ENCODE data around the gene ANXA11. TPM values are rescaled to one million over a fixed set of nuclear protein-coding genes. Genes with fewer than 3 reads are reported as not detected.
"Not testable (repeated sequence)": the region's sequence is repeated elsewhere in the genome, so short reads cannot be mapped to it uniquely, and the experiment has no call there.

The ANXA11 gene
- total RNA-seq, result 231 and 244 TPM in 2 replicates

DNA sequence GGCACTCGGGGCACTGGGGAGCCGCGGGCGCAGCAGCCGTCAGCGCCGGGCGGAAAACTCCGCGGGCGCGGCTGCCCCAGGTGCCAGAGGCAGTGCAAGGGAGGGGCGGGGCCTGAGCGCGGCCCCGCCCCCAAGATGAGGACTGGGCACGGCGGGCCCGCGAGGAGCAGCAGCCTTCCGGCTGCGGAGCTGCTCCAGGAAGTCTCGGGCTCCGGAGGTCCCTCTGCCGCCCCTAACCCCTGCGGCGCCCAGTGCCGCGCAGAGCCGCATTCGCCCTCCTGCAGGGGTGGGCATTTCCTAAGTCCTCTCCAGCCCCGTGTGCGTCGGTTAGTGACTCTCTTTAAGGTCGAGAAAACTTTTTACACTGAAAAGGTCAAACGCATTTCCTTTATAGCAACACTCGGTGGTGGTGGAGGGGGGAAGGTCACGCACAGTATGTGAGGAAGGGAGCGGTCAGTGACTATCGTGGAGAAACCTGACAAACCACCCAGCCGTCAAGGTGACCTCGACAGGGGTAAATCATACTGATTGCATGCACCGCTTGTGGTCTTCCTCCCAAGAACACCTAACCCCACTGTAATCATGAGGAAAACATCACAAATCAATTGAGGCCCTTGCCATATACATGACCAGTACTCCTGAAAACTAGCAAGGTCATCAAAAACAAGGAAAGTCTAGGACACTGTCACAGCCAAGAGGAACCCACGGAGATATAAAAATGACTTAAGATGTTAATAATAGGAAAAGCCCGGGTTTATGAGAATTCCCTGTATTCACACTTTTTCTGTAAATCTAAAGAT, at the start of gene ANXA11:
Gene ANXA11, minus strand, starts transcription at position 61 of the 800 bp plus-strand sequence. CDS start 32,676 bp downstream, outside the sequence.
- intact Hi-C loops (cut with micrococcal nuclease), result loop anchor here (1.0 to 10.0 kb wide), 7 partner anchors 17 to 857 kb away; partner anchors contain the start of genes NUTM2E and TSPAN14

DNA sequence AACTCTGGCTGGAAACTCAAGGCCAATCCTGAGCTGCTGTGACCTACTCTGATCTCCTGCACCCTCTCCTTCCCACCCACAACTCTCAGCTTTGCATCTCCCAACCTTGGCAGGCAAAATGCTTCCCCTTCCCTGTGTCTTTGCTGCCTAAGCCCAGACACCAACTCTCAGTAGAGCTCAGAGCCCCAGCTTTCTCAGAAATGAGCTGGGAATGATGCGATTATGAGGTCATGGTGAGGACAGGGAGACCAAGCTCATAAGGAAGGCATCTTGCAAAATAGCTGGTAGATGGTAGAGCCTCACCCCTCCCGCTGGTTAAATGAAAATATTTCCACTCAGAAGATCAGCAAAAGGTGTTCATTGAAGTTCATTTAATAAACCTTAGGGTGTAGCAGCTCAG, 49.4 kb upstream of the ANXA11 start:
- intact Hi-C loops (cut with micrococcal nuclease), result not testable (repeated sequence)

DNA sequence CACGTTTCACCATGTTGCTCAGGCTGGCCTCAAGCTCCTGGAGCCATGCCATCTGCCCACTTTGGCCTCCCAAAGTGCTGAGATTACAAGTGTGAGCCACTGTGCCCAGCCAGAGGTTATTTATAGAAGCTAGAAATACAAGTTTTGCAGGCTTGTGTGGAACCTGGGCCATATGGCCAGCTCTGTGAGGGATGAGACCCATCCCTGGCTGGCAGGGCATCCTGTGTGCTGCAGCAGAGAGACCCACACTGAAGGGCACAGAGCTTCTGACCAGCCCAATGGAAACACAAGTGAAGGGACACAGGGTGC, 48.6 kb upstream of the ANXA11 start:
- intact Hi-C loops (cut with micrococcal nuclease), result loop anchor here (2.0 kb wide), 2 partner anchors 49 to 109 kb away; partner anchors contain the start of gene ANXA11

DNA sequence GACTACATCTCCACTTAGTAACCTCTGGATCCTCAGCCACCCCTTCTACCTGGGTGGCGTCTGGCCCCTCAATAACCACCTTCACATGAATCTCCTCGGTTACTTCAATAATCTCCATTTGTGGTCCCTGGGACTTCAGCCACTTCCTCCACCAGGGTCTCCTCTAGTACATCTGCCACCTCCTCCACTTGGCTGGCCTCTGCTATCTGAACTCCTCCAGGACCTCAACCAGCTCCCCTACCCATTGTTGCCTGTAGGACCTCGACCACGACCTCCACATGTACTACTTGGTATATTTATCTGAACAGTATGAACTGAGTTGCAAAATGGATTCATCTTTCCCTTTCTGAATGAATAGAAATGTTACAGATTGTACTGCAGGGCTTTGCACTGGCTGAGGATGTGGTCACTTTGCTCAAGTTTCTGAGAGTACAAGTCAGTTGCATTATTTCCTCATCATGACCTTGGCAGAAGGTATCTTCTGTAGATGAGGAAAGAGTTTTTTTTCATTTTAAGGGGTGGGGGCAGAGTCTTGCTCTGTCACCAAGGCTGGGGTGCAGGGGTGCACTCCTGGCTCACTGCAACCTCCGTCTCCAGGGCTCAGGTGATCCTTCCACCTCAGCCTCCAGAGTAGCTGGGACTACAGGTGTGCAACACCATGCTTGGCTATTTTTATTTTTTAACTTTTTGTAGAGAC, 48.1 kb upstream of the ANXA11 start:
- intact Hi-C loops (cut with micrococcal nuclease), result loop anchor here (2.0 kb wide), 2 partner anchors 49 to 109 kb away; partner anchors contain the start of gene ANXA11

DNA sequence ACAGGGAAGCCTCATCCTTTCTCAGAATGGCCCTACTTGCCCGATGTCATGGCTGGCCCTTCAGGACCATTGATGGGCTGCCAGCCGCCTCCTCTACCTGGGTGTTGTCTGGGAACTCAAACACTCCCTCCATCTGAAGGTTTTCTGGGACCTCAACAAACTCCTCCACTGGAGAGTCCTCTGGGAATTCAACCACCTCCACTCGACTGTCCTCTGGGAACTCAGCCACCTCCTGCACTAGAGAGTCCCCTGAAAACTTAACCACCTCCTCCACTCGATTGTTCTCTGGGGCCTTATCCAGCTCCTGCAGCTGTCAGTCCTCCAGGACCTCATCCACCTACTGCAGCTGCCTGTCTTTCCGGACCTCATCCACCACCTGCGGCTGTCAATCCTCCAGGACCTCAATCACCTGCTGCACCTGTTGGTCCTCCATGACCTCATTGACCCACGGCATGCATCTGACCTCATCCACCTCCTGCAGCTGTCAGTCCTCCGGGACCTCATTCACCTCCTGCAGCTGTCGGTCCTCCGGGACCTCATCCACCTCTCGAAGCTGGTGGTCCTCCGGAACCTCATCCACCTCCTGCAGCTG, 47.1 kb upstream of the ANXA11 start:
- intact Hi-C loops (cut with micrococcal nuclease), result loop anchor here (2.0 kb wide), 2 partner anchors 48 to 108 kb away; partner anchors contain the start of gene ANXA11

DNA sequence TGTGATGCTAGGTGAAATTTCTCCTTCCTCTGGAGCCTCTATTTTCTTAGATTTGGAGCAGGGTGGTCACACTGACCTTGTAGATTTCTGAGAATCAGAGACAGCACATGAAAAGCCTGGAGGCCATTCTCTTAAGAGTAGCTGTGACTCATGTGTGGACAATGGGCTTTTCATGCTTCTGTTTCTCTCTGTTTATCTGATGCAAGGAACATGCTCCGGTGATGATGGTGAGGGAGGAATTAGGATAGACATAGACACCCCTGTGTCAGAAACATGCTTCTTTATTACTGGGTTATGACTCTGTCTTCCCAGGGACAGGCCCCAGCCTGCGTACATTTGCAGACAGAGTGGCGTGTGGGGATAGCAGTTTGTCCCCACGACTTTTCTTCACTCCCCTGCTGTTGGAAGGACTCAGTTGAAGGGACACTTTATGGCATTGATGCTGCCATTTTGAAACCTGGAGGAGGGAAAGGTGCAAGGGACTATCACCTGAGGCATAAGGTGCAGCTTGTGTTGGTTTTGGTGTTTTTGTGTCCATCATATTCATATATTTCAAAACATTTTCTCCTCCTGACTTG, 46.5 kb upstream of the ANXA11 start:
- intact Hi-C loops (cut with micrococcal nuclease), result loop anchor here (2.0 kb wide), 2 partner anchors 47 to 107 kb away; partner anchors contain the start of gene ANXA11

DNA sequence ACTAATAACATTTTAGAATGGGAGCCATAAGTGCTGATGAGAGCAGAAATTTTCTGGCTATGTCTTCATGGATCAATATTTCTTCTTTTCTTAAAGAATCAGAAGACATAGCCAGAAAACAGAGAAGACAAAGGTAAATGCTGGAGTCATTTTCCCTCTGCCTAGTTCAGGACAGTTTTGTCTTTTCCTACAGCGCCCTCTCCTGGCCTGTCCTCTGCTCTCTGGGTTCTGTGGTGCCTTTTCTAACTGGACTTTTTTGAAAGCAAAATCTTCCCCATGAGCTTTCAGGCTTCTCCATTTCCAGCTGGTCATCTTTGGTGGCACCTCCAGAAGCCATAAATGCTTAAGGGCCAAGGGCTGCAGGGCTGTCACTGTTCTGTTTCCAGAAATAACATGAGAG, 45.1 kb upstream of the ANXA11 start:
- intact Hi-C loops (cut with micrococcal nuclease), result not testable (repeated sequence)

DNA sequence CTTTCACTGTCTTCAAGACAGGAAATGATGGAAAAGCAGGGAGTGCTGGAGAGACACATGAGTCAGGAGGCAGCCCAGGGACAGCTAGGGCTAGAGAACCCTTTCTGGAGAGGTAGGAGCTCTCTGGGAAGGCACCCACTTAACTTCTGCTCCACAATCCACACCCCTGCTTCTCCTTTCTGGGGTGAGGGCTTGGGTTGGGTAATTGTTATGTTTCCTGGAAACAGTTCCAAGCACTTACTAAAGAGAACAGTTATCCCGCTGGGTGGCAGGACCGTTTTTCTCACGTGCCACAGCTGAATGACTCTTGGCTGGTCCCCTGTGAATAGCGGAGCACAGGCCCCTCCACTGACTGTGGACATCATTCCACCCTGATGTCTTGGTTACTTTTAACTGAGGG, 44.6 kb upstream of the ANXA11 start:
- intact Hi-C loops (cut with micrococcal nuclease), result not testable (repeated sequence)

DNA sequence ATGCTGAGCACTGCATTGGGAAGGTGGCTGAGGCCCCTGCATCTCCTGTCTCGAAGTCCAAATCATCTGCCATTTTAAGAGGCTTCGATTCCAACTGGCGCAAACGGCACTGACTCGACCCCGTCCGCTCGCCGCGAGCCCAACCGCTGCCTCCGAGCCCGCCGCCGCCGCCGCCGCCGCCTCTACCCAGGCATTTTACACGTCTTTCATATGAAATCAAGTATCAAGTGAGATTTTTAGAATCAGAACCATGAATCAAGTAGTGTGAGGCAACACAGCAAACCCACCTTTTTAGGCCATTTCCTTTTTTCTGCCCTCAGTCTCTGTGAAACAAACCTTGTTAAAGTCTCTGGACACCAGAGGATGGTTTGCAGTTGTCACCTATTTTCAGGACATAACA, 42.3 kb upstream of the ANXA11 start:
- intact Hi-C loops (cut with micrococcal nuclease), result not testable (repeated sequence)

DNA sequence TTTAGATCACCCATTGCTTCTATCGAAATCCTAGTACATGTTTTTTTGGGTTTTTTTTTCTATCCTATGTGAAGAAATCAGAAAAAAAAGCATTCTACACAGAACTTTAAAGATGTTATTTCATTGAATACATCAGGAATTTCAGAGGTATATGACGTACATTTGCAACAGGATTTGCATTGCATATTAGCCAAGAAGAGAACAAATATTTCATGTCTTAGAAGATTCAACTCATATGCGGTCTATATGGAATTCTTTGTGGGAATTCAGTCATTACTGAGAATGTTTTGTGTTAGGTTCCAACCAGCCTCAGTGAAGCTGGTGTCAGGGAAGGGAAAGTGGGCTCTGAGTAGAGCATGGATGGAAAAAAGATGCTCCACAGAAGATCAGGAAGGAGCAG, 39.0 kb upstream of the ANXA11 start:
- intact Hi-C loops (cut with micrococcal nuclease), result not testable (repeated sequence)

DNA sequence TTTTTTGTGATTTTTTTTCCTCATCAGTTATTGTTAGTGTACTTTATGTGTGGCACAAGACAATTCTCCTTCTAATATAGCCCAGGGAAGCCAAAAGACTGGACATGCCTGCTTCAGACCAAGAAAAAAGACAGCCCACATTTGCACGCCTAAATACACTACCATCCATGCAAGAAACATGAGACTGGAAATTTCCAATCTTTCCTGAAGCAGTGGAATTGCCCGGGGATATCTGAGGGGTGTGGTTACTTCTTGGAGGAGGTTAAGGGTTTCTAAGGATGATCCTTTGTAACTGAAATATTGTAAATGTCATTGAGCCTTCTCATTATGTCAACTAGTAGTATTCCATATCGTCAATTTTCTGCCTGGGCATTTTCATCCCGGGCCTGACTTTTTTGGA, 37.0 kb upstream of the ANXA11 start:
- intact Hi-C loops (cut with micrococcal nuclease), result not testable (repeated sequence)

DNA sequence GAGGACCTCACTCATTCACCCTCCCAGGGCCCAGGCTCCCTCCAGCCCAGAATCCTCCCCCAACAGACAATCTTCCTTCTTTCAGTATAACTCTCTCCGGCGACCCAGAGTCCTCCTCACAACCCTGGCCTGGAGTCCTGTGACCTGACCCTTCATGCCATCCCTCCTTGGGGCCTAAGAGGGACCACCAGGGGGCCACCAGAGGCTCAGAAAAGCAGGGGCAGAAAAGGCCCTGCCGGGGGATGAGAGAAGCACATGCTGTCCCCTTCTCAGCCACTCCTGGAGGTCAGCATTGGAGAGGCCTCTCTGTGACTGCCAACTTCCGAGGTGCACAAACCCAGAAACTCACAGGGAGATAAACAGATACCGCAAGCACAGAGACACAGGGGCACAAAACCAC, 31.1 kb upstream of the ANXA11 start:
- intact Hi-C loops (cut with micrococcal nuclease), result not testable (repeated sequence)

DNA sequence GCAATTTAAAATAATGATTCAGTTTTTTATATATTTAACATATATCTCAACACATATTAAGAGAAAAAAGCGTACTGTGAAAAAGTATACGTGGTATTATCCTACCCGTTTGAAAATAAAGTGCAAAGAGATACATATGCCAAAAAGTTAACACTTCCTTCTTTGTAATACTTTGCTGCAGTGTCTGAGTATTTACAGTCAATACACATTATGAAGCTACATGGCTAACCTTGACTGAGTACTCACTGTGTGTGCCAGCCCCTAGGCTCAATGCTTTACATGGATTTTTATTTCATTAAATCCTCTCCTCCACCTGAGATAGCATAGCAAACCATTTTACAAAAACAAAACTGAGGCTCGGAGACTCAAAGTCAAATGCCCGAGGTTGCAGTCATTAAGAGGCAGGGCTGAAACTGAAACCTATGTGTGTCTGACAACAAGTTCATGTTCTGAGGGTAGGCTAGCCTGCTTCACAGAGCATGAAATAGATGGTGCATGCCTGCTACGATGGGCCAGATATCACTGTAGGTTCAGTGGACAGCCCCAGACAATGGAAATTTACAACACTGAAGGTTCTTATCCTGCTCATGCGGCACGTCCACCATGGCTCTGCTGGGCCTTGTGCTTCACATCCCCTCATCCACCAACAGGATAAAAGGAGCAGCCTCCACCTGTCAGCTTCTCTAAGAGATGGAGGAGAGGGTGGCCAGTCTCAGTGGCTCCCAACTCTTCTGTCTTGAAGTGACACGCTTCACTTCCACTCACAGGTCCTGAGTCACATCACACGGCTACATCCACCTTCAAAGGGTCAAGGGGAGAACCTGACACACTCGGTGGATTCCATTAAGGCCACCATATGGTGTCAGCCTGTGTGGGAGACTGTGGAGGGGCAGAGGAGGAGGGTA, 29.2 kb upstream of the ANXA11 start:
- intact Hi-C loops (cut with micrococcal nuclease), result not testable (repeated sequence)

DNA sequence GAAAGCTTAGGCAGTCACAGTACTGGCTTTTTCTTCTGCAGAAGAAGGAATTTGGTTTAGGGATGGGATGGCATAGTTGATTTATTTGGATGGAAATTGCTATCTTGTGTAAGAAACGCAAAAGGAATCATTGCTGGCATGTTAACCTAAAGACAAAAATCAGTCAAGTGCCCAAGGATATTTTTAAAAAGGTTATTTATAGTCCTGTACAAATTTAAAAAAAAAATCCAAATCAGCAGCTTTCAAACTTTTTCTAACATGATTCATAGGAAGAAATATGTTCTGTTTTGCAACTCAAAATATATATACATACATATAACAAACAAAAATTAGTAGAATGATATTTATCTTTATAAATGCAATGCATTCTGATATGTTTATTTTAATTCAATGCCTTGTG, 28.5 kb upstream of the ANXA11 start:
- intact Hi-C loops (cut with micrococcal nuclease), result not testable (repeated sequence)

DNA sequence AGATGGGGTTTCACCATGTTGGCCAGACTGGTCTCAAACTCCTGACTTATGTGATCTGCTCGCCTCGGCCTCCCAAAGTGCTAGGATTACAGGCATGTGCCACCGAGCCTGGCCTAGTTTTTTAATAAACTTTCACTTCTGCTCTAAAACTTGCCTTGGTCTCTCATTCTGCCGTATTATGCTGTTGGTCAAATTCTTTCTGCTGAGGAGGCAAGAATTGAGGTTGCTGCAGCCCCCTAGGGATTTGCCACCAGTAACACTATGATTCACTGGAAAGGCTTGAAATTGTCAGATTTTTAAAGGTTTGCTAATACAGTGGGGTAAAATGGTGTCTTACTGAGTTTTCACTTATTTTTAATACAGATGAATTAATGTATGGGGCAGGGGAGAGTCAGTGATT, 21.4 kb upstream of the ANXA11 start:
- intact Hi-C loops (cut with micrococcal nuclease), result not testable (repeated sequence)

DNA sequence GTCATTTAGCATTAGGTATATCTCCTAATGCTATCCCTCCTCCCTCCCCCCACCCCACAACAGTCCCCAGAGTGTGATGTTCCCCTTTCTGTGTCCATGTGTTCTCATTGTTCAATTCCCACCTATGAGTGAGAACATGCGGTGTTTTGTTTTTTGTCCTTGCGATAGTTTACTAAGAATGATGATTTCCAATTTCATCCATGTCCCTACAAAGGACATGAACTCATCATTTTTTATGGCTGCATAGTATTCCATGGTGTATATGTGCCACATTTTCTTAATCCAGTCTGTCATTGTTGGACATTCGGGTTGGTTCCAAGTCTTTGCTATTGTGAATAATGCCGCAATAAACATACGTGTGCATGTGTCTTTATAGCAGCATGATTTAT, 17.7 kb upstream of the ANXA11 start:
- intact Hi-C loops (cut with micrococcal nuclease), result loop anchor here (2.0 to 5.0 kb wide), 2 partner anchors 18 to 166 kb away; partner anchors contain the start of gene ANXA11

DNA sequence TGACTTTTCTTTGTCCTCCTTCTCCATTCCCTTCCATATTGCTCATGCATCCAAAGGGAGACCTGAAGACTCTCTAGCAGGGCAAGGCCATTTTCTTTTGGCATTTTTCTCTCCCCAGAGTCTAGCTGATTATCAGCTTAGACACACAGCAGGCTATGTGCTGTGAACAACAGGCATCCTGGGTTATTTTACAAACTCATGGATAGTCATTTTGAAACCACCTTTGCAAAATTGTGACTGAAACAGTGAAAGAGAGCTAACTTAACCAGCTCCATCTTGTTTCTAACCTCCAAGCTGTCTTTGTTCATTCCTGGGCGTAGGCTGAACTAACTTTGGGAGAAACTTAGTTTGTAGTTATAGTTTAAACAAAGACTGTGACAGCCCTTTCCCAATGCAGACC, 13.5 kb upstream of the ANXA11 start:
- intact Hi-C loops (cut with micrococcal nuclease), result not testable (repeated sequence)

DNA sequence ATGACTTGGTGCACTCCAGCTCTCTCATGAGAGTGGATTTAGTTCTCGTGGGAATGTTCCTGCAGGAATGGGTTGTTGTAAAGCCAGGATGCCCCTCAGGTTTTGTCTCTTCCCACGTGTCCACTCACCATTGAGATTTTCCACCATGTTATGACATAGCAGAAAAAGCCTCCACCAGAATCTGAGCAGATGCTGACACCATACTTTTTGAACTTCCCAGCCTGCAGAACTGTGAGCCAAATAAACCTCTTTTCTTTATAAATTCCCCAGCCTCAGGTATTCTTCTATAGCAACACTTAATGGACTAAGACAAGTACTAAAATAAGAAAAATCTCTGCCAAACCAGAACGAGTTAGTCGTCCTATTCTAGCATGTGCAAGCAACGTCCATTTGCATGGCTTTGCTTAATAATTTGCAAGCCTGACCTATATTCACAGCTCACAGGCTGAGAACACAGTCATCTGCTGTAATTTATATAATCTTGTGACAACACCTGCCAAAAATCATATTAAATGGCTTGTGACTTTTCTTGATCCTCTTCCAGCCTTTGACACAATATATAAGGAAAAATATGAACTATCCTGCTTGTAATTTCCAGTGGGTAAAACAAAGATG, 9.1 kb upstream of the ANXA11 start:
- intact Hi-C loops (cut with micrococcal nuclease), result not testable (repeated sequence)

DNA sequence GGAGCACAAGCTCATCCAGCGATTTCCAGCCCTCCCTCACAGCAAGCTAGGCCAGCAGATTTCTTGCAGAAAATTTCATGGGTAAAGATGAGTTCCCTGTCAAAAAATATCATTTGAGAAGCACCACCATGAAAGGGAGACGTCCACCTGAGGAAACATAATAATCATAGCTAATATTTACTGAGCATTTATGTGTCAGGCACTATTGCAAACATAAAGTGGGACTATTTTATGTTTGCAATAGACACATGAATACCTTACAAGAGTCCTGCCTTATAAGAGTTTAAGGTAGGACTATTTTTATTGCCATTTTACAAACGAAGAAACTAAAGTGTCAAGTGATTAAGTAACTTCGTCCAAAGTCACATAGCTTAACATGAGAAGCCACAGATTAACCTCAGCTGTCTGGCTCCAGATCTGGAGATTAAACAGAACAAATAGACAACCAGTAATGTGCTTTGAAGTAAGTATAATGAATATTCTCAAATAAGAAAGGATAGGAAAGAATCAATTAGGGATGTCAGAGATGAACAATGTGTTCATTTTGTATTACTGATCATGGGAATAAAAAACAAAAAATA, 7.3 kb upstream of the ANXA11 start:
- intact Hi-C loops (cut with micrococcal nuclease), result not testable (repeated sequence)

DNA sequence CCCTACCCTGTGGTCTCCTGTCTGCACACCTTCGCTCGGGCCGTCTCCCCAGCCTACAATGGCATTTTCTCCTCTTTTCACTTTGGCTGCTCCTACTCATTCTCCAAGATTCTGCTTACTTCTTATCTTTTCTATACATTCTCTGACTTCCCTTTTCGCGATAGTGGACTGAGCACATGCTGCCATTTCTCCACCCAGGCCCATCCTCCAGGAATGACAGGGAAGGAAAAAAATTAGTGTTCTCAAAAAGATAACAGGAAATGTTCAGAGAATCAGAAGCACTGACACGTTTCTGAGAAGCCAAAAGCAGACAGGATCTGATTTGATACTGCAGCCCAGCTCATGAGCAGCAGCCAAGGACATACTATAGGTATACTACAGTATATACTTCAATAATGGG, 6.4 kb upstream of the ANXA11 start:
- intact Hi-C loops (cut with micrococcal nuclease), result no loop called here
